Suprapubic skin (tissue), 3 donors: ENCODE measurements around the gene ZBTB17.

Experiments
- POLR2AphosphoS5 ChIP-seq, 3 donors: sonication (generic); formaldehyde crosslinking; IDR thresholded peaks; one replicate each; pipeline ENCODE4 v1.6.1; 2017; ENCODE audit warnings: antibody characterized with exemption in 3 of 3
- TF ChIP-seq, protein P1 (sequence below), 2 donors: fragments of 200-600 bp in 1 of 2; fragments of 450-650 bp in 1 of 2; sonication (generic) in 1 of 2; IDR thresholded peaks; one replicate each; pipeline ENCODE4 v1.5.1; 2016 to 2019; ENCODE audit warnings: antibody characterized with exemption in 2 of 2, mild to moderate bottlenecking in 1 of 2, moderate library complexity in 1 of 2

GRCh38 chr1:15952317-15953258, 23.3 kb downstream of the ZBTB17 start:
- TF ChIP-seq POLR2AphosphoS5 (IDR thresholded peaks at IDR 0.05): no peak
- TF ChIP-seq, protein P1, sequence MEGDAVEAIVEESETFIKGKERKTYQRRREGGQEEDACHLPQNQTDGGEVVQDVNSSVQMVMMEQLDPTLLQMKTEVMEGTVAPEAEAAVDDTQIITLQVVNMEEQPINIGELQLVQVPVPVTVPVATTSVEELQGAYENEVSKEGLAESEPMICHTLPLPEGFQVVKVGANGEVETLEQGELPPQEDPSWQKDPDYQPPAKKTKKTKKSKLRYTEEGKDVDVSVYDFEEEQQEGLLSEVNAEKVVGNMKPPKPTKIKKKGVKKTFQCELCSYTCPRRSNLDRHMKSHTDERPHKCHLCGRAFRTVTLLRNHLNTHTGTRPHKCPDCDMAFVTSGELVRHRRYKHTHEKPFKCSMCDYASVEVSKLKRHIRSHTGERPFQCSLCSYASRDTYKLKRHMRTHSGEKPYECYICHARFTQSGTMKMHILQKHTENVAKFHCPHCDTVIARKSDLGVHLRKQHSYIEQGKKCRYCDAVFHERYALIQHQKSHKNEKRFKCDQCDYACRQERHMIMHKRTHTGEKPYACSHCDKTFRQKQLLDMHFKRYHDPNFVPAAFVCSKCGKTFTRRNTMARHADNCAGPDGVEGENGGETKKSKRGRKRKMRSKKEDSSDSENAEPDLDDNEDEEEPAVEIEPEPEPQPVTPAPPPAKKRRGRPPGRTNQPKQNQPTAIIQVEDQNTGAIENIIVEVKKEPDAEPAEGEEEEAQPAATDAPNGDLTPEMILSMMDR (IDR thresholded peaks at IDR 0.05): no peak
